KOPT-K1 (cell line): ENCODE results near the gene FLNA.
A peak's percentile ranks its signal among the peaks of the same experiment; 100 is the strongest.

ENCODE experiments used
- H3K27ac ChIP-seq: fragments of 200-600 bp; sonication (generic); 2 replicates; pipeline ENCODE4 v1.5.1; 2016; ENCODE audit warnings: antibody characterized with exemption, mild to moderate bottlenecking, low read depth, low read length; ENCODE audit not compliant: poor library complexity, severe bottlenecking
- H3K36me3 ChIP-seq: fragments of 200-600 bp; sonication (generic); 2 replicates; pipeline ENCODE4 v1.5.1; 2017; ENCODE audit warnings: antibody characterized with exemption, mild to moderate bottlenecking, low read length, moderate library complexity; ENCODE audit not compliant: insufficient read depth
- H3K9me3 ChIP-seq: fragments of 200-600 bp; sonication (generic); 2 replicates; pipeline ENCODE4 v1.5.1; 2017; ENCODE audit warnings: antibody characterized with exemption, low read length, mild to moderate bottlenecking; ENCODE audit not compliant: insufficient read depth, poor library complexity, severe bottlenecking

FLNA gene

DNA sequence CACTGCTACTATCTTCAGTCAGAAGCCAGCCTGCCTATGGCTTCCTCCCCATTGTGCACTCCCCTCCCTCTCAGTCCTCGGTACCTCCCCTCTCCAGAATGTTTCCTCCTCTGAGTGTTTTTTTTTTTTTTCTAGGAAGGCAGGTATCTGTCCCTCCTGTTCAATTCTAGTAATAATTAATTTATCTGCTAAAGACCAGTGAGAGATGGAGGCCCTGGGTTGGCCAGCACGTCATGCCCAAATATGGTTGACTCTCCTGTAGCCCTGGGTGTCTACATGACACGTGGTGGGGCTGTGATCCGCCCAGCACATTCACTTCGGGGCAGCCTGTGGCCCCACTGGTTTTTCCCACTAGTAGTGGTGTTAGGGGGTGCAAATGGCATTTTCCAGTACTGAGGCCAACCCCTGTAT, 1.8 kb downstream of the FLNA start:
- Histone ChIP-seq H3K27ac (no peak overlapping the region), H3K9me3 (no peaks in the 10 kb centered on the region), H3K36me3 (peaks cover 7% of the 10 kb centered on the region; the same call in 1 of the 2 replicates)

DNA sequence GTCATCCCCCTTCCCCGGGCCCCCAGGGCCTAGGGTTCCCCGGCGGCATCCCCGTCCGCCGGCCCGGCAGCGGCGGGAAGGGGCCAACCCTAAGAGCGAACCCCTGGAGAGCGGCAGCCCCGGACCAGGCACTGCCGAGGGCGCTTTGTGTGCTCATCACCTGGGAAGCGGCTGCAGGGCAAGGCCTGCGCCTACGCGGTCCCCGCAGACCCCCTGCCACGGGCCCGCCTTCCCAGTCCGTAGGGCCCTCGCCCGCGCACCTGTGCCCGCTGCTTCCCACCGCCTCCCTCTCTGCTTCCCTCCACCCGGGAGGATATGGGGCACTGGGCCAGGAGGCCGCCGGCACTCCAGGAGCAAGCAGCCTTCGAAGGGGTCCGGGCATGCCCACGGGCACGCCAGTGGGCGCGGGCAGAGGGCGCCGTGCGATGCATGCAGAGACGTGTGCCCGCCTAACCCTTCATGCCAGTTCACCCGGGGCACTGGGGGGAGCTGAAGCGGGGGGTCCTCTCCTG, 2.6 kb downstream of the FLNA start:
- Histone ChIP-seq H3K36me3 (peaks cover 15% of the 10 kb centered on the region), H3K9me3 (no peaks in the 10 kb centered on the region), H3K27ac (no peak overlapping the region)

DNA sequence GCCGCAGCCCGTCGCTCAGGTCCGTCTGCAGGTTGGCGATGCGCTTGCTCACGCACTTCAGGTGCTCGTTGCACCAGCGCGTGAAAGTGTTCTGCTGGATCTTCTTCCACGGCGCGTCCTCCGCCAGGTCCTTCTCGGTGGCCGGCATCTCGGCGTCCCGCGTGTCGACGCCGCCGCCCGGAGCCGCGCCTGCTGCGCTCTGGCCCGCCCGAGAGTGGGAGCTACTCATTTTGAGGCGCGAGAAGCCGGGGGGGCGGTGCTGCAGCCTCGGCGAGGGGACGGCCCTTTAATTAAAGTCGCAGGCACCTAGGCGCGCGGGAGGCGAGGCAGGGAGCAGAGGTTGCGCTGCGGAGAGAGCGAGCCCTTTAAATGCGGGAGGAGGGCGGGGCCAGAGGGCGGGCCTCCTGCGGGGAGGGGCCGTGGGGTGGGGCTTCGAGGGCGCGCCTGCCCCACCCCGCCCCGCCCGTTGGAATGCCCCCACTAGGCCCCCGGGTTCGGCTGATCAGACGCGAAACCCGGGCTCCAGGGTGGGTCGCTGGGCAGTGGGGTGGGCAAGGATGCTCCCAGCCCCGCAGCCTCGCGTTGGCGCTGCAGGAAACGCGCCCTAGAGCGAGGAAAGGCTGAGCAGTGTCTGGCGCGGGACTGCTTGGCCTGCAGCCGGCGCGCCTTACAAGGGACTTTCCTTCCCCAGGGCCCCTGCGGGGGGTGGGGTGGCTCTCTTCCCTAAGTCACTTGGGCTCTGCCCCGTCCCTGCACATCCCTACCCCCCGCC, 3.2 kb downstream of the FLNA start:
- Histone ChIP-seq H3K27ac (peak overlapping the region; percentile 83), H3K36me3 (peaks cover 21% of the 10 kb centered on the region), H3K9me3 (no peaks in the 10 kb centered on the region)

DNA sequence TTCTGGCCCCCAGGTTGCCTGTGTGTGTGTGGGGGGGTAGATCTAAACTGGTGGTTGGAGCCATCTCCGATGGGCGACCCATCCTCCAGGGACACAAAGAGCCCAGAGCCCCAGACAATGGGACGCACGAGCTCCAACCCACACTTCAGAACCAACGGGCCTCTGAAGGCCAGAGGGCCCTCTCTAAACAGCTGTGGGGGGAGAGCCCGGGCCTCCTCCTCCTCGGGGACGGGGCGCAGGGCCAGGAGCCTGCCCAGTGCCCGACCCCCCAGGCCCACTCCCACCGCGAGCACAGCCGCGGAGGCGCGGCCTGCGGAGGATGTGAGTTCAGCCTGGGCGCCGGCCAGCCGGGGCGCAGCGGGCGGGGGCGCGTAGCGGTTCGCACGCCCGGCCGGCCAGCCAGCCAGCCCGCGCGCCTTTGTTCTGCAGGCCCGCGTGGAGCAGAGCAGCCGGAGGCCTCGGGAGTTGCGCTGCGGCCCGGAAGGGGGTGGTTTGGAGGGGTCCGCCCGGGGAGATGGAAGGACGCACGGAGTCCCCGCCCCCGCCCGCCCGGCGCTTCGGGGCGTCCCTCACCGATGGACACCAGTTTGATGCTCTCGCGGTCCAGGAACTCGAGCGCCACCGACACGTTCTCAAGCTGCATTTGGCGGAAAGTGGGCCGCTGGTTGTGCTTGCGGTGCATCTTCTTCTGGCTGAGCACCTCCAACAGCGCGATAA, 4.0 kb downstream of the FLNA start:
- Histone ChIP-seq H3K36me3 (peaks cover 29% of the 10 kb centered on the region), H3K9me3 (no peaks in the 10 kb centered on the region), H3K27ac (peak overlapping the region; percentile 83)

DNA sequence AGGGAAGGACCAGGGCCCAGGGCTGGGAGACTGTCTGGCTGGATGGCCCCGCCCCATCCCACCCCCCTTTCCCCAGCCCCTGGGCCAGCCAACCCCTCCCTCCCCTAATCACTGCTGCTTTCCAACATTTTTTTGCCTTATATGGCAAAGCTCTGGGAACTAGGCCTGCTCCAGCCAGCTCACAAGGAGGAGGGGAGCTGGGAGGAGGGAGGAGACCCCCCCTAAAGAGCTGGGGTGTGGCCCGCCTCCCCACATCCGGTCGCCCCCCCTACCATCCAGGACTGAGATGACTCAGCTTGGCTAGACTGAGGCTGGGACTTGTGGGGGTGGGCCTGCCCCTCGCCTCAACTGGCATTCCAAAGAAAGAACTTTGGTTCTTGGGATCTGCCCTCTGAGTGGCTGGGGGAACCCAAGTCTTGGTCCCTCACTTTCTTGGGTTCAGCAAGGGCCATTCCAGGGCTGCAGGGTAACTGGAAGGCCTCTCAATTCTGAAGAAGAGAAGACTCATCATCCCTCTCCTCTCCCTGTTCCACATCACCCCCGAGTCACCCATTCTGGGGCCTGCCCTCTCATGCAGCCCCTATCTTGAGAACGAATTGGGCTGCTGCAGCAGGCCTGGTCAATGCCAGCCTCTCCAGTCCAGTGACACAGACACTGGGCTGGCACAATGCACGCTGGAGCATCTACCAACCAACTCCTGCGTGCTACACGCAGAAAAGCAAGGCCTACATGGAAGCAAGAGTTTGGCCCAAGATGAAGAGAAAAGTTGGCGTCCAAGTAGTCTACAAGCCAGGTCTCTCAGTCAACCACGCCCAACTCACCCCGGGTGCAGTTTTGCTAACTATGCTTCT, 4.8 kb downstream of the FLNA start:
- Histone ChIP-seq H3K9me3 (no peaks in the 10 kb centered on the region), H3K36me3 (peaks cover 37% of the 10 kb centered on the region), H3K27ac (peak overlapping the region; percentile 83)

DNA sequence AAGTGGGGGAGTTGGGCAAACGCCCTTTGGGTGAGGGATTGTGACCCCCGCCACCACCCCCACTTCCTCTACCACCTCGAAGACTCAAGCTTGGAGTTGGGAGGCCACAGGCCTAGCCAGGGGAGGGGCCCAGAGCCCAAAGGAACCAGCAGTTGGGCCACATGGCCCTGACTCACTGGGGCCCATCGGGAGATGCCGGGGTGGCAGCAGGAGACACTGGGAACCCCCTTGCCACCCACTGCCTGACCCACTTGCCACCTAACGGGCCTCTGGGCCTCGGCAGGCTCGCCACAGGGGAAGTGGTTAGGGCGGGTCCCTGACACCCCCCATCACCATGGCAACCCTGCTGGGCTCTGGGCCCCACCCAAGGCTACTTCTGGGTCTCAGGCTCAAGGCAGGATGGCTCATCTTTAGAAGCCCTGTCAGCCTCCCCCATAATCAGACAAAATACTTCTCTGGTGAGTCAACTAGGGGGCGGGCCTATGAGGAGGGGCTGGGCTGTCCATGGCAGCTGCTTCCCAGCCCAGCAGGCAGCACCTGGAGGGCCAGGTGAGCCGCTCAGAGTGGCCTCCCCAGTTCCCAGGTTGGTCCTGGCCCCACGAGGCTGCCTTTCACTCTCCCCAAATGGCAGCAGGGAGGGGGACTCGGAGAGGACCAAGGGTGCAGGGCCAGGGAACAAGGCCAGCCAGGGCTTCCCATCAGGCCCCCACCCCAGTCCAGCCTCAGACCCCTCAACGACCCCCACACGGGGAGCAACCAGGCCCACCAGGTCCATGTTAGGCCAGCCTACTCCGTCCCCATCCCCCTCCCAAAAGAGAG, 5.6 kb downstream of the FLNA start:
- peak overlapping the region; percentile 83 for H3K27ac ChIP-seq

DNA sequence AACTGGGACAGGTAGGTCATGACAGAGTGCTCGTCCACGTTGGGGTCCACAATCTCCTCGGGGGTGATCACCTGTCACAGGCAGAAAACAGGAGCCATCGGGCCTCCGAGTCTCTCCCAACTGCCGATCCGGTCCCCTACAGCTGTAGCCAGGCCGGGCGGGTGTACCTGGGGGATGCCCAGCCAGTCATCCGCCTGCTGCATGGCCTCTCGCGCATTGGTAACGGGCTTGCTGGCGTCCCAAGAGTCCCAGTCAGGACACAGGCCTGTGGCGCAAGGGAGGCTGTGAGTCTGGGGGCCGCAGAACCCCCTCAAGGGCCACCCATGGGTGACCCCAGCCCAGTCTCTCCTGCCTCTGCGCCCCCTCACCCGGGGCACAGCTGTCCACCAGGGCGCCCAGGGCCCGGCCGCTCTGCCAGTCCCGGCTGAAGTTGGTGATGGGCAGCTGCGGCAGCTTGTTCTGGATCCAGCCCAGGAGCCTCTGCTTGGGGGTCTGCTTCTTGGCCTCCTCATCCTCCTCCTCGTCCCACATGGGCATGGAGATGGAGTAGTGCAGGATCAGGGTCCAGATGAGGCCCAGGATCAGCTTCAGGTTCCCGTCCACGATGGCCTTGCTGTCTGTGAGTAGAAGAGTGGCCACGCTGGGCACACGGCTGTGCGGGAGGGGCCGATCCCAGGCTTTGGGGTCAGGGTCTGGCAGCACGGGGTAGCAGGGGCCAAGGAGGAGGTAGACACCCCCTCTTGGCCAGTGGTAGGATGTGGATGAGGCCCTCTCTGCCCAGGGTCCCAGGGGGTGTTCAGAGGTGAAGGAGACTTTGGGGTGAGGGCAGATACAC, 6.7 kb downstream of the FLNA start:
- Histone ChIP-seq H3K27ac (peak overlapping the region; percentile 83), H3K9me3 (no peaks in the 10 kb centered on the region), H3K36me3 (peaks cover 56% of the 10 kb centered on the region)

More for the DNA sequence above, 5.6 kb downstream of the FLNA start:
- Histone ChIP-seq H3K36me3 (peaks cover 45% of the 10 kb centered on the region), H3K9me3 (no peaks in the 10 kb centered on the region)

DNA sequence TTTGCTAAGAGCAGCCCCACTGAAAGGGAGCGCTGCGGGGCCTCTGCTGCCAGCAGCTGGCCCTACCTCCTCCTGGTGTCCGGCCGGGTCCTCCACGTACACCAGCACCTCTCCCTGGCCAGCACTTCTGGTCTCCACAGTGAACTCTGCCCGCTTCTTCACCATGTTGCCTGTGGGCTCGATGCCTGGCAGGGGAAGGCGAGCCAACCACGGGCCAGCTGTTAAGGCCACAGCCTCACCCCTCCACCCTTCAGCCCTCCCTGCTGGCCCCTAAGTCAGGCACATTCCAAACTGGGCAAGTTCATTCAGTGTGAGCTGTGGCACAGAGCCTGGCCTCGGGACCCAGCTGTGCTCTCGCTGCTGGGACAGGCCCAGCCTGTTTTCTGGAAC, 7.8 kb downstream of the FLNA start:
- Histone ChIP-seq H3K9me3 (no peaks in the 10 kb centered on the region), H3K27ac (no peak overlapping the region), H3K36me3 (peaks cover 66% of the 10 kb centered on the region)

DNA sequence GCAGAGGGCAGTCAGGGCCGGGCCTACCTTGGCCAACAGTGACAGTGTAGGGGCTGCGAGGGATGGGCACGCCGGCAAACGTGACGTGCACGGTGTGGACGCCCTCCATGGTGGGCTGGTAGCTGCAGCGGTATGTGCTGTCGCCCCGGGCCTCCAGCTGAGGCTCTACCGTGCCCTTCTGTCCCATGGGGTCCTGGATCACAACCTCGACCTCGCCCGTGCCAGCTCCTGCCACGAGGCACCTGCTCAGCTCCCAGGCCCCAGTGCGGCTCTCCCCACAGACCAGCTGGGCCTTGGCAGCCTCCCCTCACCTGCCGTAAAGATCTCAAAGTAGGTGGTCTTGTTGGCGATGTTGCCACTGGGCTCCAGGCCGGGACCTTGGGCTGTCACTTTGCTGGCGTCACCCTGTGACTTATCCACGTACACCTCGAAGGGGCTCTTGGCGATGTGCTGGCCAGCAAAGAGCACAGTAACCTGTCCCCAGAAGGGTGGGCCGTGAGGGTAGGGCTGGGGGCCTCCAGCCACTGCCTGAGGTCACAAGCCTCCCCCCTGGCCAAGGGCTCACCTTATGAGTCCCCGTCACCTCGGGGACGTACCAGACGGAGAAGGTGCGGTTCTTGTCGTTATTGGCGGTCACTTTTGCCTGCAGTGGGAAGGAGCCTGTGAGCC, 8.3 kb downstream of the FLNA start:
- Histone ChIP-seq H3K36me3 (peaks cover 71% of the 10 kb centered on the region), H3K27ac (no peak overlapping the region), H3K9me3 (no peaks in the 10 kb centered on the region)

DNA sequence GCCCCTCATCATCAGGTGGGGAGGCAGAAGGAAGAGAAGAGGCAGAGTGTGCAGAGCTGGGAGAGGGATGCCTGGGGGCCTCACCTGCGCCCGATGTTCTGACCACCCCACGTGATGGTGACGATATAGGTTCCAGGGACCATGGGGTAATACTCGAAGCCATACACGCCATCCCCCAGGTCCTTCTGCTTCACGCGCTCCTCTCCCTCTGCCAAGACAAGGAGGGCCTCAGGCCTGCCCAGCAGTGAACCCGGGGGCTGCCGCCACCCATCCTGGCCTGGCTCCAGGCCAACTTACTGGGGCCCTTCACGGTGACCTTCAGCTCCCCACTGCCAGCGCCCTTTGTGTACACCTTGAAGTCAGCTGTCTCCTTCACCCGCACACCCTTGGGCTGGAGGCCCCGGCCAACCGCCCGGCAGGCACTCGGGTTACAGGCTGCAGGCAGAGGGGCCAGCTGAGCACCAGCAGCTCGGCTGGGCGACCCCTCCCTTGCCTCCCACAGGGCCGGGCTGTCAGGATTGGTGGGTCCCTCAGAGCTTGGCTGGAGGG, 9.3 kb downstream of the FLNA start:
- Histone ChIP-seq H3K9me3 (no peaks in the 10 kb centered on the region), H3K36me3 (peaks cover 80% of the 10 kb centered on the region), H3K27ac (no peak overlapping the region)

DNA sequence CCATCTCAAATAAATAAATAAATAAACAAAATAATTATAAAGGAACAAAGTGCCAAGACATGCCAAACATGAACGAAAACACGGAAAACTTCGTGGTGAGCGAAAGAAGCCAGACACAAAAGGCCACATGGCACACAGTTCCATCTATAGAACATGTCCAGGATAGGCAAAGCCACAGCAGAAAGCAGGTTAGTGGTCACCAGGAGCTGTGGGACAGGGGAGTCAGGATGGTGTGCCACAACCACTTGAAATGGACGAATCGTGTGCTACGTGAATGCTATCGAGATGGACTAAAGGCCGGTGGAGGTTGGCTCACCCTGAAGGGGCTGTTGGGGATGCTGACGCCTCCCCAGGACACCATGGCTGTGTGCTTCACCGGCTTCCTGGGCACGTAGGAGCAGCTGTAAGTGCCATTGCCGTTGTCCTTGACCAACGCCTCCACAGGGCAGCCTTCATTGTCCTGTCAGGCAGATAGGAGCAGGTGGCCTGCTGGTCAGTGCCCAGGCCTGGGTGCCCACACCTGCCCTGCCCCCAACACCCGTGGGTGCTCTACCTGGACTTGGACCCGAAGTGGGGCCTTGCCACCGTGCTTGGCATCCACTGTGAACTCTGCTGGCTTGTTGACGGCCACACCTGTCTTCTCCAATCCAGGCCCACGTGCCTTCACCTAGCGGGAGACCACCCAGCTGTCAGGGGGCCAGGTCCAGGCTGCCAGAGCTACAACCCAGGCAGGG, 10.6 kb downstream of the FLNA start:
- Histone ChIP-seq H3K36me3 (peaks cover 92% of the 10 kb centered on the region), H3K9me3 (no peaks in the 10 kb centered on the region), H3K27ac (no peak overlapping the region)

DNA sequence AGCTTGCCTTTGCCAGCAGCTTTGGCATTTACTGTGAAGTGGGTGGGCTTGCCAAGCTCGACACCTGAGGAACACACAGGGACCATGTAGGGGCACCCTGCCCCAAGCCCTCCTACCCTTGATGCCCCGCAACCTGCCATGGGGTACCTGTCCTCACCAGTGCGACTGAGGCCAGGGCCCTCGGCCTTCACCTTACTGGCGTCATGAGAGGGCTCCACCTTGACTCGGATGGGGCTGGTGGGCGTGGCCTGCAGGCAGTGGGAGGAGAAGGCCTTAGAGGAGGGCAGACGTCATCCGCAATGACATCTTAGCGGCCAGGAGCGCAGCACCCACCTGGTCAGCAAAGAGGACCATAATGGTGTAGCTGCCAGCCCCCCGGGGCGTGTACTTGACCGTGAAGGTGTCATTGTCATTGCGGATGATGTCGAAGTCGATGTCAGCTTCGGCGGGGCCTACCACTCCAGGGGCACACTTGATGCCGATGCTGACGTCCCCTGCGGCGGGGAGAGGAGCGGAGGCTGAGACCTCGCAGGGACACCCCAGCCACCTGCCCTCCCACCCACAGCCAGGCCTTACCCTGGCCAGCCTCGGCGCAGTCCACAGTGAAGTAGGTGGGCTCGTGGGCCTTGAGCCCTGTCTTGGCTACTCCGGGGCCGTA, 12.2 kb downstream of the FLNA start:
- peaks cover 97% of the 10 kb centered on the region for H3K36me3 ChIP-seq
- no peaks in the 10 kb centered on the region for H3K9me3 ChIP-seq
- no peak overlapping the region for H3K27ac ChIP-seq
